Pancreas (tissue), 10 donors: ENCODE results near the gene YAP1. TPM values are rescaled to one million over a fixed set of nuclear protein-coding genes. Genes with fewer than 3 reads are reported as not detected.

ENCODE experiments used
- ATAC-seq, 4 donors: fragments of 200-7000 bp; cut with Tn5 transposase; one replicate each; pipeline versions ENCODE4 v1.8.0 to v1.9.1; 2020; ENCODE audit warnings: mild to moderate bottlenecking in 4 of 4, moderate library complexity in 4 of 4
- DNase-seq, 6 donors: peaks; one replicate each; pipeline ENCODE4 v3.0.0-alpha.2; 2020
- FAIRE-seq: peaks from 2 replicates; lab custom pipeline; 2012; peaks lifted over from hg19 to GRCh38; lab: Jason Lieb, UNC
- H3K27ac ChIP-seq, 4 donors: fragments of 200-600 bp; sonication (generic); 1 replicate in 3 of 4; 2 replicates in 1 of 4; pipeline versions ENCODE4 v1.5.0 to v1.8.0; 2020
- H3K27me3 ChIP-seq, 4 donors: fragments of 200-600 bp; one replicate each; pipeline ENCODE4 v1.8.0; 2021
- H3K36me3 ChIP-seq, 3 donors: fragments of 200-600 bp; sonication (generic) in 1 of 3; one replicate each; pipeline versions ENCODE4 v1.5.0 to v1.8.0; 2020 to 2021
- H3K4me1 ChIP-seq, 3 donors: fragments of 200-600 bp; one replicate each; pipeline ENCODE4 v1.8.0; 2021
- H3K4me3 ChIP-seq, 4 donors: fragments of 200-600 bp; sonication (generic) in 2 of 4; one replicate each; pipeline versions ENCODE4 v1.5.0 to v1.8.0; 2020 to 2021
- H3K9me3 ChIP-seq, 4 donors: fragments of 200-600 bp; one replicate each; pipeline ENCODE4 v1.8.0; 2021
- CTCF ChIP-seq, 4 donors: fragments of 200-600 bp; sonication (generic) in 3 of 4; IDR thresholded peaks; one replicate each; pipeline versions ENCODE4 v1.5.0 to v1.8.0; 2021; ENCODE audit warnings: antibody characterized with exemption in 4 of 4
- WGBS, 2 donors: extraction: QIAGEN DNeasy Blood & Tissue Kit; methylation state at CpG; one replicate each; pipeline ENCODE4 v1.1.7; 2013; 5-methylcytosine and 5-hydroxymethylcytosine counted together
- intact Hi-C, 3 donors: fragments of 100-400 bp; cut with DNase I; formaldehyde crosslinking; loops; one replicate each; pipeline versions ENCODE4 v1.11.1 to v1.14.2; 2022
- polyA plus RNA-seq, 2 donors: library from polyadenylated mRNA; stranded (reverse); fragments of 200-250 nt; gene quantifications; one replicate each; pipeline ENCODE4 v1.2.3, GENCODE V29; 2013
- total RNA-seq, 6 donors: library from RNA; stranded (reverse); fragmentation: NEBNext Ultra II Directional in 4 of 6; extraction: Animal tissue kit (Norgen Biotek cat#: 25700) in 4 of 6; gene quantifications; one replicate each; pipeline versions ENCODE4 v1.2.1 to v1.2.4, GENCODE V29; 2021 to 2023
- donor health status: healthy with polysubstance abuse.
- donor health status: DM: no; HTN: no; CAD: no; lungs with moderate emphysema.
- donor health status: DM: no; HTN: no; CAD: no.
- donor health status: control.
- donor health status: control.
- donor health status: Bipolar disorder and iron deficiency.
- donor health status: DM: yes; HTN: yes; CAD: no.
- donor health status: DM: no; HTN: no; CAD: no.
- donor health status: DM: no; HTN: no; CAD: no.
- donor health status: DM: yes; HTN: yes; CAD: no.

Gene YAP1
- total and polyA plus RNA-seq, 8 donors, result 8.7 to 46.5 (median 17.2) TPM

- DNase-seq, result no peak
- no peak for TF ChIP-seq CTCF (IDR thresholded peaks at IDR 0.05)
- no peaks in the 10 kb centered on the region for H3K9me3 ChIP-seq
- peaks cover 0 to 3% (median 0%) of the 10 kb centered on the region in 3 donors for H3K36me3 ChIP-seq
- no peak for ATAC-seq
- H3K27ac ChIP-seq, result no peak overlapping the region
- WGBS, 2 donors, result 95 to 100% methylated on average over 2 of the region's 2 CpGs
- H3K4me1 ChIP-seq, result no peaks in the 10 kb centered on the region
- FAIRE-seq, result no peak
- intact Hi-C loops, result no loop called here
- no peak overlapping the region for H3K4me3 ChIP-seq
- no peaks in the 10 kb centered on the region for H3K27me3 ChIP-seq
Observed at GRCh38 chr11:102201776-102202175, 91.5 kb downstream of the YAP1 start.

- Histone ChIP-seq H3K4me3 (no peak overlapping the region), H3K27me3 (no peaks in the 10 kb centered on the region), H3K36me3 (peaks cover 0 to 3% (median 0%) of the 10 kb centered on the region in 3 donors), H3K9me3 (no peaks in the 10 kb centered on the region), H3K4me1 (no peaks in the 10 kb centered on the region), H3K27ac (no peak overlapping the region)
- no peak for TF ChIP-seq CTCF (IDR thresholded peaks at IDR 0.05)
- WGBS, 2 donors, result 90 to 93% methylated on average over 3 of the region's 3 CpGs
- DNase-seq (no peak), FAIRE-seq (no peak), ATAC-seq (no peak)
- intact Hi-C loops, result no loop called here
Observed at GRCh38 chr11:102202972-102203371, 92.7 kb downstream of the YAP1 start.

GRCh38 chr11:102204174-102204573, 93.9 kb downstream of the YAP1 start:
- no peak for FAIRE-seq
- TF ChIP-seq CTCF (IDR thresholded peaks at IDR 0.05), result no peak
- Histone ChIP-seq H3K4me1 (no peaks in the 10 kb centered on the region), H3K9me3 (no peaks in the 10 kb centered on the region), H3K36me3 (peaks cover 0 to 3% (median 1%) of the 10 kb centered on the region in 3 donors), H3K27ac (no peak overlapping the region), H3K4me3 (no peak overlapping the region), H3K27me3 (no peaks in the 10 kb centered on the region)
- ATAC-seq, result no peak
- intact Hi-C loops, result no loop called here
- WGBS, 2 donors, result 48 to 49% methylated on average over 2 of the region's 2 CpGs
- DNase-seq, result no peak

- 91% methylated on average over 4 of the region's 4 CpGs for WGBS, 2 donors
Observed at GRCh38 chr11:102205805-102206204, 95.6 kb downstream of the YAP1 start.

More at GRCh38 chr11:102205805-102206204, 95.6 kb downstream of the YAP1 start:
- Histone ChIP-seq H3K27me3 (no peaks in the 10 kb centered on the region), H3K4me1 (no peaks in the 10 kb centered on the region), H3K4me3 (no peak overlapping the region), H3K36me3 (peaks cover 0 to 7% (median 3%) of the 10 kb centered on the region in 3 donors), H3K27ac (no peak overlapping the region), H3K9me3 (no peaks in the 10 kb centered on the region)
- TF ChIP-seq CTCF (IDR thresholded peaks at IDR 0.05), result no peak
- DNase-seq (no peak), FAIRE-seq (no peak), ATAC-seq (no peak)
- intact Hi-C loops, result no loop called here
